Thymus (tissue), 11 donors: ENCODE data around the gene ITGAX. TPM values are rescaled to one million over a fixed set of nuclear protein-coding genes. Genes with fewer than 3 reads are reported as not detected.

Experiments
- DNase-seq, 9 donors: peaks; one replicate each; pipeline ENCODE4 v3.0.0-alpha.2; 2013; ENCODE audit warnings: low spot score in 9 of 9, low read depth in 6 of 9, missing footprints in 1 of 9
- H3K27ac ChIP-seq, 2 donors: one replicate each; pipeline ENCODE4 v1.5.1; 2013; ENCODE audit warnings: control low read depth in 1 of 2, low read depth in 1 of 2, low read length in 1 of 2, mild to moderate bottlenecking in 1 of 2, moderate library complexity in 1 of 2
- H3K27me3 ChIP-seq, 2 donors: one replicate each; pipeline ENCODE4 v1.5.1; 2013; ENCODE audit warnings: low read length in 1 of 2; ENCODE audit not compliant: control insufficient read depth in 2 of 2, insufficient read depth in 1 of 2
- H3K36me3 ChIP-seq, 2 donors: one replicate each; pipeline ENCODE4 v1.5.1; 2013; ENCODE audit warnings: low read length in 1 of 2, mild to moderate bottlenecking in 1 of 2, moderate library complexity in 1 of 2; ENCODE audit not compliant: control insufficient read depth in 2 of 2, insufficient read depth in 2 of 2
- H3K4me1 ChIP-seq, 2 donors: one replicate each; pipeline ENCODE4 v1.5.1; 2013; ENCODE audit warnings: low read length in 2 of 2; ENCODE audit not compliant: control insufficient read depth in 2 of 2, insufficient read depth in 2 of 2
- H3K4me3 ChIP-seq, 2 donors: one replicate each; pipeline ENCODE4 v1.5.1; 2013; ENCODE audit warnings: low read length in 2 of 2, control low read depth in 1 of 2, mild to moderate bottlenecking in 1 of 2
- H3K9me3 ChIP-seq, 2 donors: one replicate each; pipeline ENCODE4 v1.5.1; 2013; ENCODE audit warnings: low read length in 1 of 2, mild to moderate bottlenecking in 1 of 2; ENCODE audit not compliant: control insufficient read depth in 2 of 2, insufficient read depth in 1 of 2
- WGBS: extraction: QIAGEN DNeasy Blood & Tissue Kit; methylation state at CpG from one replicate; pipeline ENCODE4 v1.1.7; 2013; 5-methylcytosine and 5-hydroxymethylcytosine counted together
- polyA plus RNA-seq: library from polyadenylated mRNA; stranded (reverse); fragments of 200-250 nt; gene quantifications from one replicate; pipeline ENCODE4 v1.2.3, GENCODE V29; 2013
- total RNA-seq: library from RNA; stranded (reverse); fragments of 120-200 nt; gene quantifications from one replicate; pipeline ENCODE4 v1.2.4, GENCODE V29; 2013
- donor health status: healthy.

ITGAX gene
- total and polyA plus RNA-seq, 2 donors = 3.5 to 15.5 TPM

DNA sequence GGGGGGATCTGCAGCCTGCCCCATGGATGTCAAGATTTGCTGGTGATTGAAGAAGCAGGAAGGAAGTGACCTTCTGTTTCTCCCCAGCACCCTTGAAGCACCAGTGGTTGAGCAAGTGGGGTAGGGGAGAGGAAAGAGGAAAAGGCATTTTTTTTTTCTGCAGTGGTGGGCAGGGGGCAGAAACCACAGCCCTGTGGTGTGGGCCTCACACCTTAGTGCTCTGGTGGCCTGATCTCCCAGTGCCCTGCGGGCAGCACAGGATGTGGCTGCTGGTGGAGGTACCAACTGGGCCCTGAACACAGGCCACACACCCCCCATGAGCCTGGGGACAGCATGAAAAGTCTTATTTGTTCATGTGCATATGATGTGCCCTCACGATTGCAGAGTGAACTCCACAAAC lies 45.2 kb downstream of the ITGAX start:
- DNase-seq = no peak
- H3K4me1 ChIP-seq = no peaks in the 10 kb centered on the region

DNA sequence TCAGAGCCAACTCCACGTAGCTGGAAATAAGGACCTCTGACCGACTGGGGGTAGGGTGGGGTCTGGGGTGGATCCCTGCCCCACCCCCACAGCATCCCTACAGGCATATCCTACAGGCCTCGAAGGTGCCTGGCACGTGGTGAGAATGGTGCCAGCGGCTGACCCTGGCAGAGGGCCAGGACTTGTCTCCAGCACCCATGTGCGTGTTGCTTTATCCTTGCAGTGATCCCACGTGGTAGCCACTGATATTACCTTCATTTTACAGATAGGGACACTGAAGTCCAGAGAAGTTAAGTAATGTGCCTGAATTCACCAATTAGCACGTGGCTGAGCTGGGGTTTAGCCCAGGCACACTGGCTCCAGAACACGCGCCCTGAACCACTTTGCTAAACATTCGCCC lies 46.5 kb downstream of the ITGAX start:
- H3K4me3 ChIP-seq = no peak overlapping the region
- no peaks in the 10 kb centered on the region for H3K4me1 ChIP-seq
- no peaks in the 10 kb centered on the region for H3K27me3 ChIP-seq
- peaks cover 3 to 9% of the 10 kb centered on the region in 2 donors for H3K9me3 ChIP-seq
- no peak for DNase-seq
- WGBS = 92% methylated on average over 11 of the region's 11 CpGs
- H3K27ac ChIP-seq = no peak overlapping the region
- H3K36me3 ChIP-seq = no peaks in the 10 kb centered on the region

More for the DNA sequence above, 45.2 kb downstream of the ITGAX start:
- H3K36me3 ChIP-seq = no peaks in the 10 kb centered on the region
- peaks cover 3 to 9% of the 10 kb centered on the region in 2 donors for H3K9me3 ChIP-seq
- no peak overlapping the region for H3K4me3 ChIP-seq
- H3K27ac ChIP-seq = no peak overlapping the region
- 11% methylated on average over 2 of the region's 2 CpGs for WGBS
- H3K27me3 ChIP-seq = no peaks in the 10 kb centered on the region

DNA sequence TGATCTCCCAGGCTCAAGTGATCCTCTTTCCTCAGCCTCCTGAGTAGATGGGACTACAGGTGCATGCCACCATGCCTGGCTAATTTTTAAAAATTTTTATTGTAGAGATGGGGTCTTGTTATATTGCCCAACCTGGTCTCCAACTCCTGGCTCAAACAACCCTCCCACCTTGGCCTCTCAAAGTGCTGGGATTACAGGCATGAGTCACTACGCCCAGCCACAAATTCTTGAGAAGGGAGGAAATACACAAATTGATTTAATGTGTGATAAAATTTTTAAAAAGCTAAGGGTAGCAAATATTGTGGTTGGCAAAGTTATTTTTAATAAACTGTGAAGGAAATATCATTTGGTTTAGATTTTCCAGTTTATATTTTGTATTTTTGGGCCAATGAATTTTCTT lies 47.7 kb downstream of the ITGAX start:
- Histone ChIP-seq H3K4me3 (no peak overlapping the region), H3K9me3 (peaks cover 3 to 9% of the 10 kb centered on the region in 2 donors), H3K4me1 (no peaks in the 10 kb centered on the region), H3K27ac (no peak overlapping the region), H3K36me3 (no peaks in the 10 kb centered on the region), H3K27me3 (no peaks in the 10 kb centered on the region)
- WGBS = 95% methylated on average over 1 of the region's 1 CpG
- DNase-seq = no peak

GRCh38 chr16:31403590-31404352 lies 48.8 kb downstream of the ITGAX start:
- WGBS = 93% methylated on average over 21 of the region's 21 CpGs
- Histone ChIP-seq H3K9me3 (peaks cover 3 to 9% of the 10 kb centered on the region in 2 donors), H3K4me3 (no peak overlapping the region), H3K27me3 (no peaks in the 10 kb centered on the region), H3K36me3 (no peaks in the 10 kb centered on the region), H3K27ac (no peak overlapping the region), H3K4me1 (no peaks in the 10 kb centered on the region)
- no peak for DNase-seq

- H3K4me3 ChIP-seq = no peak overlapping the region
- no peaks in the 10 kb centered on the region for H3K36me3 ChIP-seq
- DNase-seq = no peak
- no peaks in the 10 kb centered on the region for H3K4me1 ChIP-seq
- no peak overlapping the region for H3K27ac ChIP-seq
- H3K9me3 ChIP-seq = peaks cover 2 to 5% of the 10 kb centered on the region in 2 donors
- no peaks in the 10 kb centered on the region for H3K27me3 ChIP-seq
- WGBS = 75% methylated on average over 9 of the region's 9 CpGs
These were observed 49.5 kb downstream of the ITGAX start for GRCh38 chr16:31404353-31405064.

DNA sequence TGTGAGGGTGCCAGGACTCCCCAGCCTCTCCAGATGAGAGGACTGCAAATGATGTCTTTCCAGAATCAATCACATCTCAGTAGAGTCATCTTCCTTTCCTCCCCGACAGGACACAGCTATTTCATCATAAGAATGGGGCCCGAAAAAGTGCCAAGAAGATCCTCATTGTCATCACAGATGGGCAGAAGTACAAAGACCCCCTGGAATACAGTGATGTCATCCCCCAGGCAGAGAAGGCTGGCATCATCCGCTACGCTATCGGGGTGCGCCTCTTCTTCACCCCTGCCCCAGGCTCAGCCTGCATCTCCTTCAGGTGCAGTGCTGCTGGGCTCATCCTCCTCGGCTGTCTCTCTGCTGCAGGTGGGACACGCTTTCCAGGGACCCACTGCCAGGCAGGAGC lies 52.4 kb downstream of the ITGAX start:
- WGBS = 95% methylated on average over 8 of the region's 8 CpGs

DNA sequence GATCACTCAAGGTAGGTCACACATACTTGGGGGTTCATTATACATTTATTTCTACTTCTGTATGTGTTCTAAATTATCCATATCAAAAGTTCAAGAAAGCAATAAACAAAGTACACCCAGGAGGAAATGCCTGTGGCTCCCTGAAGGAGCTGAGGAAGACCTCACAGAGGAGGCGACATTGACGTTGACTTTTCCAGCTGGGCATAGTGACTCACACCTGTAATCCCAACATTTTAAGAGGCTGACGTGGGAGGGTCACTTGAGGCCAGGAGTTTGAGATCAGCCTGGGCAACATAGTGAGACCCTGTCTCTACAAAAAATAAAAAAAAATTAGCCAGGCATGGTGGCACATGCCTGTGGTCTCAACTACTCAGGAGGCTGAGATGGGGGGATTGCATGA lies 54.5 kb downstream of the ITGAX start:
- Histone ChIP-seq H3K27ac (no peak overlapping the region), H3K4me3 (no peak overlapping the region), H3K4me1 (no peaks in the 10 kb centered on the region), H3K27me3 (no peaks in the 10 kb centered on the region), H3K36me3 (no peaks in the 10 kb centered on the region), H3K9me3 (no peaks in the 10 kb centered on the region)
- DNase-seq = no peak
- WGBS = 88% methylated on average over 3 of the region's 3 CpGs

More for the DNA sequence above, 52.4 kb downstream of the ITGAX start:
- DNase-seq = no peak
- Histone ChIP-seq H3K9me3 (no peaks in the 10 kb centered on the region), H3K36me3 (no peaks in the 10 kb centered on the region), H3K27me3 (no peaks in the 10 kb centered on the region), H3K4me3 (no peak overlapping the region), H3K27ac (no peak overlapping the region), H3K4me1 (no peaks in the 10 kb centered on the region)

- 98% methylated on average over 9 of the region's 9 CpGs for WGBS
- Histone ChIP-seq H3K27ac (no peak overlapping the region), H3K36me3 (no peaks in the 10 kb centered on the region)
These were observed 55.1 kb downstream of the ITGAX start for GRCh38 chr16:31410082-31410481.

GRCh38 chr16:31411024-31411844 lies 56.3 kb downstream of the ITGAX start:
- Histone ChIP-seq H3K36me3 (no peaks in the 10 kb centered on the region), H3K27me3 (no peaks in the 10 kb centered on the region), H3K27ac (no peak overlapping the region), H3K9me3 (no peaks in the 10 kb centered on the region), H3K4me3 (no peak overlapping the region), H3K4me1 (no peaks in the 10 kb centered on the region)
- DNase-seq = no peak
- 95% methylated on average over 22 of the region's 22 CpGs for WGBS

More at GRCh38 chr16:31410082-31410481, 55.1 kb downstream of the ITGAX start:
- DNase-seq = no peak
- Histone ChIP-seq H3K4me1 (no peaks in the 10 kb centered on the region), H3K4me3 (no peak overlapping the region), H3K9me3 (no peaks in the 10 kb centered on the region), H3K27me3 (no peaks in the 10 kb centered on the region)
